22Rv1 (cell line): Measurements from ENCODE around the gene PRPF31.

ENCODE experiments used
- H3K27ac ChIP-seq: fragments of 450-650 bp; 2 replicates; pipeline ENCODE4 v1.5.1; 2017
- CTCF ChIP-seq: fragments of 450-650 bp; IDR thresholded peaks from 2 replicates; pipeline ENCODE4 v1.5.1; 2017; ENCODE audit warnings: mild to moderate bottlenecking
- ZFX ChIP-seq: fragments of 450-650 bp; IDR thresholded peaks from 2 replicates; pipeline ENCODE4 v1.6.1; 2017; ENCODE audit warnings: antibody characterized with exemption, borderline replicate concordance

Gene PRPF31

GRCh38 chr19:54108496-54108895 lies 7.1 kb upstream of the PRPF31 start:
- TF ChIP-seq ZFX: no peak
- H3K27ac ChIP-seq: no peak overlapping the region

GRCh38 chr19:54109651-54110050 lies 5.9 kb upstream of the PRPF31 start:
- TF ChIP-seq CTCF: no peak
- no peak for TF ChIP-seq ZFX

GRCh38 chr19:54114340-54115108 lies 1.0 kb upstream of the PRPF31 start:
- no peak for TF ChIP-seq ZFX
- TF ChIP-seq CTCF: no peak
- H3K27ac ChIP-seq: peak overlapping the region; percentile 80

More at GRCh38 chr19:54109651-54110050, 5.9 kb upstream of the PRPF31 start:
- H3K27ac ChIP-seq: no peak overlapping the region

GRCh38 chr19:54121259-54121658 lies 5.7 kb downstream of the PRPF31 start:
- TF ChIP-seq CTCF (no peak), ZFX (no peak)
- H3K27ac ChIP-seq: no peak overlapping the region

GRCh38 chr19:54123682-54124081 lies 8.1 kb downstream of the PRPF31 start:
- no peak overlapping the region for H3K27ac ChIP-seq
- no peak for TF ChIP-seq CTCF
- TF ChIP-seq ZFX: no peak

- H3K27ac ChIP-seq: no peak overlapping the region
- no peak for TF ChIP-seq CTCF
- no peak for TF ChIP-seq ZFX
Measured at GRCh38 chr19:54124393-54124792, 8.8 kb downstream of the PRPF31 start.

- TF ChIP-seq CTCF: no peak
- TF ChIP-seq ZFX: no peak
- H3K27ac ChIP-seq: no peak overlapping the region
Measured at GRCh38 chr19:54125713-54126112, 10.2 kb downstream of the PRPF31 start.
